GM18526 (cell line): ENCODE data around the gene MSGN1.

Source experiments
- POLR2A ChIP-seq: IDR thresholded peaks from 3 replicates; pipeline ENCODE4 v1.6.1; 2011; ENCODE audit not compliant: insufficient read length; ENCODE audit errors: extremely low read depth

The MSGN1 gene

GRCh38 chr2:17864676-17865075 lies 48.4 kb downstream of the MSGN1 start:
- TF ChIP-seq POLR2A, result no peak

- TF ChIP-seq POLR2A, result no peak
Measured at GRCh38 chr2:17867133-17867532, 50.9 kb downstream of the MSGN1 start.
